Smooth muscle cell (in vitro differentiated cells): ENCODE results near the gene CYP3A7. TPM values are rescaled to one million over a fixed set of nuclear protein-coding genes. Genes with fewer than 3 reads are reported as not detected.
"Not testable (repeated sequence)": the region's sequence is repeated elsewhere in the genome, so short reads cannot be mapped to it uniquely, and the experiment has no call there.

Experiments
- DNase-seq: peaks from one replicate; lab custom pipeline; 2025; ENCODE audit not compliant: unreplicated experiment; lab: John Stamatoyannopoulos, UW
- H2AFZ ChIP-seq: fragments of 200-600 bp; sonication (generic); 2 replicates; pipeline ENCODE4 v1.6.0; 2016; ENCODE audit warnings: antibody characterized with exemption, low read depth, mild to moderate bottlenecking
- H3F3A ChIP-seq: fragments of 200-600 bp; sonication (generic); 2 replicates; pipeline ENCODE4 v1.6.0; 2017; ENCODE audit warnings: antibody characterized with exemption, low read depth
- H3K27ac ChIP-seq: fragments of 200-600 bp; sonication (generic); 2 replicates; pipeline ENCODE4 v1.5.1; 2016; ENCODE audit warnings: low read depth, mild to moderate bottlenecking
- H3K27me3 ChIP-seq: fragments of 200-600 bp; sonication (generic); 2 replicates; pipeline ENCODE4 v1.6.1; 2016; ENCODE audit warnings: low read depth, mild to moderate bottlenecking
- H3K36me3 ChIP-seq: fragments of 200-600 bp; sonication (generic); 2 replicates; pipeline ENCODE4 v1.5.1; 2016; ENCODE audit warnings: low read depth
- H3K4me1 ChIP-seq: fragments of 200-600 bp; sonication (generic); 2 replicates; pipeline ENCODE4 v1.5.1; 2016; ENCODE audit warnings: low read depth
- H3K4me2 ChIP-seq: fragments of 200-600 bp; sonication (generic); 2 replicates; pipeline ENCODE4 v1.6.0; 2016; ENCODE audit warnings: mild to moderate bottlenecking
- H3K4me3 ChIP-seq: fragments of 200-600 bp; sonication (generic); 2 replicates; pipeline ENCODE4 v1.5.1; 2016; ENCODE audit warnings: mild to moderate bottlenecking
- H3K79me2 ChIP-seq: fragments of 200-600 bp; sonication (generic); 2 replicates; pipeline ENCODE4 v1.6.0; 2016; ENCODE audit warnings: low read depth, mild to moderate bottlenecking
- H3K9ac ChIP-seq: fragments of 200-600 bp; sonication (generic); 2 replicates; pipeline ENCODE4 v1.6.0; 2016; ENCODE audit warnings: low read depth
- H3K9me3 ChIP-seq: fragments of 200-600 bp; sonication (generic); replicated peaks from 2 replicates; pipeline ENCODE4 v1.5.1; 2016; ENCODE audit warnings: low read depth
- H4K20me1 ChIP-seq: fragments of 200-600 bp; sonication (generic); 2 replicates; pipeline ENCODE4 v1.6.0; 2016; ENCODE audit warnings: low read depth
- CTCF ChIP-seq: fragments of 200-600 bp; sonication (generic); IDR thresholded peaks from 2 replicates; pipeline ENCODE4 v1.5.1; 2017; ENCODE audit warnings: borderline replicate concordance, mild to moderate bottlenecking, antibody characterized with exemption; ENCODE audit not compliant: insufficient read depth, poor library complexity, severe bottlenecking
- WGBS: methylation state at CpG from one replicate; pipeline ENCODE4 v1.1.7; 2016; ENCODE audit warnings: low lambda C conversion rate; 5-methylcytosine and 5-hydroxymethylcytosine counted together
- polyA plus RNA-seq: library from polyadenylated mRNA; unstranded; fragments of >200 nt; fragmentation: Nextera tagmentation; extraction: Ambion mirVana; gene quantifications from 2 replicates; pipeline ENCODE4 v1.2.1, GENCODE V29; 2016
- small RNA-seq: library from RNA; depleted of rRNA; stranded (forward); fragments of <200 nt; gene quantifications from one replicate; pipeline ENCODE3, GENCODE V24; 2014
- total RNA-seq: library from RNA; depleted of rRNA; stranded (reverse); fragments of >200 nt; gene quantifications from 2 replicates; pipeline ENCODE4 v1.2.3, GENCODE V29; 2014

Gene CYP3A7
- total and polyA plus RNA-seq, 2 experiments from 2014 or later, result 0.18 to 0.99 TPM

DNA sequence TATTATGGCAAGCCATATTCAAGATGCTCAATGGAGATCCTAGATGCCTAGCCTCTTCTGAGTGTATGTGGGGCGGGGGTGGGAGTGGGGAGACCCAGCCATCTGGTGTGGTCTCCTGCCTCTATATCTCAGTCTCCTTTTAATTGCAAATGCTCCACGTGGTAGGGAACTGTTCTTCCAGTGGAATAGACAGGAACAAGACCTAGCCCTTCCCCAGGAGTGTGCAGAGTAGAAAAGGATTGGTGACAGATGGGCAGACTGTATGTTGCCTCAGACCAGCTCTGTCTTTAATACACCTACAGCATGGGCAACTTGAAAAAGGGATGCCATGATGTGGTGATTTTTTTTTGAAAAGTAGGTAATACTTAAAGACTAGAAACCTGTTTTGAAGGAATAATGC lies 67.8 kb downstream of the CYP3A7 start:
- H4K20me1 ChIP-seq, result no peaks in the 10 kb centered on the region
- H3K36me3 ChIP-seq, result no peaks in the 10 kb centered on the region
- no peak overlapping the region for H3K9ac ChIP-seq
- H3K4me2 ChIP-seq, result no peak overlapping the region
- no peak for DNase-seq
- H3K4me1 ChIP-seq, result no peaks in the 10 kb centered on the region
- no peaks in the 10 kb centered on the region for H3K9me3 ChIP-seq
- no peaks in the 10 kb centered on the region for H3K79me2 ChIP-seq
- no peak overlapping the region for H3K4me3 ChIP-seq
- no peaks in the 10 kb centered on the region for H3F3A ChIP-seq
- H2AFZ ChIP-seq, result no peak overlapping the region
- no peaks in the 10 kb centered on the region for H3K27me3 ChIP-seq
- WGBS, result 82% methylated on average over 2 of the region's 2 CpGs
- no peak for TF ChIP-seq CTCF
- no peak overlapping the region for H3K27ac ChIP-seq

GRCh38 chr7:99666013-99666395 lies 69.0 kb downstream of the CYP3A7 start:
- WGBS, result 82% methylated on average over 1 of the region's 1 CpG
- TF ChIP-seq CTCF, result no peak

GRCh38 chr7:99665312-99666012 lies 69.5 kb downstream of the CYP3A7 start:
- no peak overlapping the region for H3K27ac ChIP-seq
- TF ChIP-seq CTCF, result no peak
- H3K4me3 ChIP-seq, result no peak overlapping the region
- no peak for DNase-seq
- H3F3A ChIP-seq, result no peaks in the 10 kb centered on the region
- no peaks in the 10 kb centered on the region for H4K20me1 ChIP-seq
- H3K79me2 ChIP-seq, result no peaks in the 10 kb centered on the region
- no peak overlapping the region for H3K4me2 ChIP-seq
- no peaks in the 10 kb centered on the region for H3K27me3 ChIP-seq
- H3K9me3 ChIP-seq, result no peaks in the 10 kb centered on the region
- 94% methylated on average over 3 of the region's 3 CpGs for WGBS
- no peak overlapping the region for H2AFZ ChIP-seq
- H3K4me1 ChIP-seq, result no peaks in the 10 kb centered on the region
- H3K9ac ChIP-seq, result no peak overlapping the region
- no peaks in the 10 kb centered on the region for H3K36me3 ChIP-seq

More at GRCh38 chr7:99666013-99666395, 69.0 kb downstream of the CYP3A7 start:
- H4K20me1 ChIP-seq, result no peaks in the 10 kb centered on the region
- H3K36me3 ChIP-seq, result no peaks in the 10 kb centered on the region
- H3K4me3 ChIP-seq, result no peak overlapping the region
- no peaks in the 10 kb centered on the region for H3K79me2 ChIP-seq
- H2AFZ ChIP-seq, result no peak overlapping the region
- no peak overlapping the region for H3K9ac ChIP-seq
- H3K4me1 ChIP-seq, result no peaks in the 10 kb centered on the region
- H3K27ac ChIP-seq, result no peak overlapping the region
- no peak for DNase-seq
- H3F3A ChIP-seq, result no peaks in the 10 kb centered on the region
- no peaks in the 10 kb centered on the region for H3K9me3 ChIP-seq
- no peaks in the 10 kb centered on the region for H3K27me3 ChIP-seq
- no peak overlapping the region for H3K4me2 ChIP-seq

DNA sequence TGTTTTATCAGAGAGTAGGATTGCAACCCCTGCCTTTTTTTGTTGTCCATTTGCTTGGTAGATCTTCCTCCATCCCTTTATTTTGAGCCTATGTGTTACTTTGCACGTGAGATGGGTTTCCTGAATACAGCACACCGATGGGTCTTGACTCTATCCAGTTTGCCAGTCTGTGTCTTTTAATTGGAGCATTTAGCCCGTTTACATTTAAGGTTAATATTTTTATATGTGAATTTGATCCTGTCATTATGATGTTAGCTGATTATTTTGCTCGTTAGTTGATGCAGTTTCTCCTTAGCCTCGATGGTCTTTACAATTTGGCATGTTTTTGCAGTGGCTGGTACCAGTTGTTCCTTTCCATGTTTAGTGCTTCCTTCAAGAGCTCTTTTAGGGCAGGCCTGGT lies 77.1 kb downstream of the CYP3A7 start:
- H3K27ac ChIP-seq, H3K4me1 ChIP-seq, H3F3A ChIP-seq, H3K36me3 ChIP-seq, H3K9me3 ChIP-seq, H3K4me3 ChIP-seq, H3K9ac ChIP-seq, H3K79me2 ChIP-seq, H4K20me1 ChIP-seq, DNase-seq, H3K4me2 ChIP-seq, H3K27me3 ChIP-seq, H2AFZ ChIP-seq: not testable (repeated sequence)
- 85% methylated on average over 5 of the region's 5 CpGs for WGBS

Small RNAs within 50 kb of the gene (small RNA-seq; reads per million reads assigned to genes)
- not detected for gene CYP3A51P
- gene CYP3A7-CYP3A51P, result not detected

Other genes starting within 250 kb of the CYP3A7 start
- gene ZNF394, start 234.9 kb downstream of the CYP3A7 start, total RNA-seq, result 14.6 and 27.7 TPM in 2 replicates
- 13.2 and 21.2 TPM in 2 replicates for gene ZNF394, start 234.9 kb downstream of the CYP3A7 start, polyA plus RNA-seq
- 16.5 and 20.2 TPM in 2 replicates for gene ZKSCAN5, start 230.5 kb downstream of the CYP3A7 start, total RNA-seq
- 7.6 and 8.4 TPM in 2 replicates for gene ZKSCAN5, start 230.5 kb downstream of the CYP3A7 start, polyA plus RNA-seq
- gene FAM200A, start 183.1 kb downstream of the CYP3A7 start, total RNA-seq, result 10.0 and 12.8 TPM in 2 replicates
- 5.9 and 8.1 TPM in 2 replicates for gene FAM200A, start 183.1 kb downstream of the CYP3A7 start, polyA plus RNA-seq
- gene ZNF655, start 176.6 kb downstream of the CYP3A7 start, total RNA-seq, result 55.5 and 67.2 TPM in 2 replicates
- gene ZNF655, start 176.6 kb downstream of the CYP3A7 start, polyA plus RNA-seq, result 21.6 and 33.4 TPM in 2 replicates
- gene TMEM225B, start 136.9 kb downstream of the CYP3A7 start, total RNA-seq, result 3.3 and 4.7 TPM in 2 replicates
- 3.6 and 5.4 TPM in 2 replicates for gene TMEM225B, start 136.9 kb downstream of the CYP3A7 start, polyA plus RNA-seq
- gene ZSCAN25, start 118.2 kb downstream of the CYP3A7 start, total RNA-seq, result 8.0 and 11.5 TPM in 2 replicates
- 6.2 and 10.0 TPM in 2 replicates for gene ZSCAN25, start 118.2 kb downstream of the CYP3A7 start, polyA plus RNA-seq
- not detected in 2 replicates for gene CYP3A5, start 55.2 kb downstream of the CYP3A7 start, total RNA-seq
- gene CYP3A5, start 55.2 kb downstream of the CYP3A7 start, polyA plus RNA-seq, result 0.19 and 0.57 TPM in 2 replicates
- not detected in 2 replicates for gene CYP3A4, start 49.0 kb upstream of the CYP3A7 start, total RNA-seq
- gene CYP3A4, start 49.0 kb upstream of the CYP3A7 start, polyA plus RNA-seq, result not detected in 2 replicates
- not detected in 2 replicates for gene CYP3A43, start 92.8 kb upstream of the CYP3A7 start, total RNA-seq
- gene CYP3A43, start 92.8 kb upstream of the CYP3A7 start, polyA plus RNA-seq, result not detected in 2 replicates
- gene OR2AE1, start 141.8 kb upstream of the CYP3A7 start, total RNA-seq, result not detected in 2 replicates
- not detected in 2 replicates for gene OR2AE1, start 141.8 kb upstream of the CYP3A7 start, polyA plus RNA-seq
- gene TRIM4, start 184.3 kb upstream of the CYP3A7 start, total RNA-seq, result not detected in 2 replicates
- not detected in 2 replicates for gene TRIM4, start 184.3 kb upstream of the CYP3A7 start, polyA plus RNA-seq
- gene GJC3, start 194.4 kb upstream of the CYP3A7 start, total RNA-seq, result not detected in 2 replicates
- not detected in 2 replicates for gene GJC3, start 194.4 kb upstream of the CYP3A7 start, polyA plus RNA-seq
- 0.94 and 4.5 TPM in 2 replicates for gene AZGP1, start 240.8 kb upstream of the CYP3A7 start, total RNA-seq
- not detected in 2 replicates for gene AZGP1, start 240.8 kb upstream of the CYP3A7 start, polyA plus RNA-seq